Activated T-helper 1 cell treated with anti-CD3 and anti-CD28 coated beads, Interleukin-12 subunit alpha, Interleukin-12 subunit beta, Interleukin-2, Interleukin-4 antibody, amounts not matched to agents 30 ng/mL and 10 ng/mL and 1 ng/mL, durations not matched to agents 14 hours and 24 hours and 36 hours (primary cell): ENCODE measurements around the gene TNFAIP2. TPM values are rescaled to one million over a fixed set of nuclear protein-coding genes. Genes with fewer than 3 reads are reported as not detected.
"Not testable (repeated sequence)": the region's sequence is repeated elsewhere in the genome, so short reads cannot be mapped to it uniquely, and the experiment has no call there.

Experiments
- DNase-seq: peaks from one replicate; pipeline ENCODE4 v3.0.0; 2021; ENCODE audit warnings: low spot score
- H3K27ac Mint-ChIP-seq: one replicate; pipeline ENCODE4 v1.8.0; 2021; ENCODE audit warnings: mild to moderate bottlenecking, mixed read lengths
- H3K27me3 Mint-ChIP-seq: one replicate; pipeline ENCODE4 v1.8.0; 2022; ENCODE audit warnings: mild to moderate bottlenecking, moderate library complexity, mixed read lengths; ENCODE audit not compliant: insufficient read depth
- H3K36me3 Mint-ChIP-seq: one replicate; pipeline ENCODE4 v1.8.0; 2021; ENCODE audit warnings: low read depth, mixed read lengths
- H3K4me1 Mint-ChIP-seq: one replicate; pipeline ENCODE4 v1.8.0; 2021; ENCODE audit warnings: low read depth, mixed read lengths
- H3K4me3 Mint-ChIP-seq: one replicate; pipeline ENCODE4 v1.8.0; 2021; ENCODE audit warnings: mild to moderate bottlenecking, moderate library complexity, mixed read lengths
- H3K9me3 Mint-ChIP-seq: one replicate; pipeline ENCODE4 v1.8.0; 2021; ENCODE audit warnings: mixed read lengths
- intact Hi-C: fragments of 100-400 bp; cut with micrococcal nuclease; formaldehyde crosslinking; loops from one replicate; pipeline ENCODE4 v1.15.1; 2024
- total RNA-seq: library from RNA; stranded (reverse); gene quantifications from 2 replicates; pipeline ENCODE4 v1.2.3, GENCODE V29; 2022

The TNFAIP2 gene
- total RNA-seq, 1 donor from 2014 or later: 2.3 TPM

DNA sequence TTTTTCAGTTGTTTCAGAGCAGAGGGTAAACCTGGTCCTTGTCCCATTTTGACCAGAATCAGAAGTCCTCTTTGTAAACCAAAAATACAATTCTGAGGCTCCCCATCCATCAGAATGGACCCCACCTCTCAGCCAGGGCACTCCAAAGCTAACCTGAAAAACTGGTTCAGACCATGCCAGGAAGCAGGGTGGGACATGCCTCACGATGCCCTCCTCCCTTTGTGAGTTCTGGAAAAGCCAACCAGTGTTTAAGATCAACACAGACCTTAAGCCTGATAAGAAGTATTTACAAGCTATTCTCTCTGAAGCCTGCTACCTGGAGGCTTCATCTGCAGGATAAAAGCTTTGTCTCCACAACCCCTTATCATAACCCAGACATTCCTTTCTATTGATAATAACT is 35.4 kb downstream of the TNFAIP2 start:
- intact Hi-C loops: no loop called here
- no peaks in the 10 kb centered on the region for H3K27me3 Mint-ChIP-seq
- H3K27ac Mint-ChIP-seq: no peak overlapping the region
- no peak overlapping the region for H3K4me3 Mint-ChIP-seq
- H3K4me1 Mint-ChIP-seq: no peaks in the 10 kb centered on the region
- H3K9me3 Mint-ChIP-seq: no peaks in the 10 kb centered on the region
- no peak for DNase-seq
- no peaks in the 10 kb centered on the region for H3K36me3 Mint-ChIP-seq

GRCh38 chr14:103160321-103161053 is 37.2 kb downstream of the TNFAIP2 start:
- Mint-ChIP-seq H3K9me3 (no peaks in the 10 kb centered on the region), H3K27ac (no peak overlapping the region), H3K4me3 (no peak overlapping the region), H3K36me3 (no peaks in the 10 kb centered on the region), H3K27me3 (no peaks in the 10 kb centered on the region), H3K4me1 (no peaks in the 10 kb centered on the region)
- DNase-seq: no peak
- intact Hi-C loops: no loop called here

DNA sequence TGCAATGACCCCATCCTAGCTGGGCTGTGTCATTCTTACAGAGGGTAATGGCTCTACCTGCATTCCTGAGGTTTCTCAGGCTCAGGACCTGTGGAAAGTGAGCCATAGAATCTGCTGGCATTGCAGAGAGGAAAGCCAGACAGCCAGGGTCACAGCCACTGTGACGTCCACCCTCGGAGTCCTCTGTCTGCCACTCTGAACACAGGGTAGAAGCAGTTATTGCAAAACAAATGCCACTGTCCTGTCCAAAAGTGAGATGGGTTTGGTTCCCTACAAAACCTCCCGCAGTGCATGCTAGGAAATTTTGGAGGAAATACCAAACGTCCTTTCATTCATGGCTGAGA is 37.8 kb downstream of the TNFAIP2 start:
- Mint-ChIP-seq H3K4me3 (no peak overlapping the region), H3K4me1 (no peaks in the 10 kb centered on the region), H3K9me3 (no peaks in the 10 kb centered on the region), H3K27ac (no peak overlapping the region), H3K27me3 (no peaks in the 10 kb centered on the region), H3K36me3 (no peaks in the 10 kb centered on the region)
- intact Hi-C loops: no loop called here
- no peak for DNase-seq

DNA sequence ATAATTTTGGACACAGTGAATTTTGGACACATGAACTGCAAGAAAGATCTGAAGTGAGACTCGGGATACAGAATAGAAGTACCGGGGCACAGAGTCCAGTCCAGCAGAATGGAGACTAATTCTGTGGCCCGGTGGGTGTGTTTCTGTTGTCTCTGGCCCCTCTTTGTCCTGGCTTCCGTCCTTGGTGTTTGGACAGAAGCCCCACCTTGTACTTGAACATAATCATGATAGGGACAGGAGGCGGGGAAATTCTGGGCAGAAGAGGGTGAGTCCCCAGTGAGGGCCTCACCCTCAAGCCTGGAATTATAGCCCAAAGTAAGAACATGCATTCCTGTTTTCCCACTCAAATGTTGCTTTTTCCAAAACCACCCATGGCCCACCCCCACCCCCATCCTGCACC is 39.9 kb downstream of the TNFAIP2 start:
- H3K36me3 Mint-ChIP-seq: no peaks in the 10 kb centered on the region
- no peak for DNase-seq
- intact Hi-C loops: no loop called here
- H3K9me3 Mint-ChIP-seq: no peaks in the 10 kb centered on the region
- H3K27me3 Mint-ChIP-seq: peaks cover 2% of the 10 kb centered on the region
- H3K27ac Mint-ChIP-seq: no peak overlapping the region
- H3K4me3 Mint-ChIP-seq: no peak overlapping the region
- no peaks in the 10 kb centered on the region for H3K4me1 Mint-ChIP-seq

- DNase-seq: no peak
- Mint-ChIP-seq H3K27me3 (peaks cover 2% of the 10 kb centered on the region), H3K27ac (no peak overlapping the region), H3K9me3 (no peaks in the 10 kb centered on the region), H3K36me3 (no peaks in the 10 kb centered on the region), H3K4me1 (no peaks in the 10 kb centered on the region), H3K4me3 (no peak overlapping the region)
- intact Hi-C loops: no loop called here
These were observed 40.7 kb downstream of the TNFAIP2 start for GRCh38 chr14:103164006-103164405.

DNA sequence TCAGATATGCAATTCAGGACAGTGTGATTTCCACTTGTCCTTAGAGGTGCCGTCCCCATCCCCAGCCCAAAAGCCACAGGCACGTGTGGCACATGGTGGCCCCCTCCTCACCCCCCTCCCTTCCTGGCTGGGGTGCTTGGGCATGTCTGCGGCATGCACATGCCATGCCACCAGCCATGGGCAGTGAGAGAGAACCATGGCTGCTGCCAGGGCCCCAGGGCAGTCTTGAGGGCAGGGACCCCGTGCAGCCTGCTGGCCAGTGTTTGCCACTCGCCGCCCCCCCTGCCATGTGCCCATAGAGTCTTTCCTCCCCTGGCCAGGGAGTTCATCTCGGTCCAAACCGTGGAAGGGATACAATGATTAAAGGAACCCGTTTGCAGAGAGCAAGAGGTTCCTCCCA is 41.5 kb downstream of the TNFAIP2 start:
- H3K4me1 Mint-ChIP-seq: no peaks in the 10 kb centered on the region

DNA sequence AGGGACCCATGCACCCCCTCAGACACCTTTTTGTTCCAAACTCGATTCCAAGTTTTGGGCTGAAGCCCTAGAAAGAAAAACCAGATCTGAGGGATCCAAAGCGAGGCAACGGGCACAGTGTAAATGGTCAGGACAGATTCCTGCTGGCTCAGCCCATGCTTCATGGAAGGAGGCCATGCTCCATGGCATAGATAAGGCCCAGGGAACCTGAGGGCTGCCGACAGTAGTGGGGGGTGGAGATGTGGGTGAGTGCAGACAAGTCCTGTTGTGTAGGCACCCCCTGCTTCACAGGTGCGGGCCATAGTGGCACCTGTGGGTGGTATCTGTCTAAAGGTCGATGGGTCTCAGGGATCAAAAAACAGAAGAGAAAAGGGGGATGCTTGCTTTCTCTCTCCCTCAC is 42.1 kb downstream of the TNFAIP2 start:
- H3K4me1 Mint-ChIP-seq: no peaks in the 10 kb centered on the region
- no peaks in the 10 kb centered on the region for H3K36me3 Mint-ChIP-seq
- peaks cover 3% of the 10 kb centered on the region for H3K27me3 Mint-ChIP-seq
- H3K9me3 Mint-ChIP-seq: no peaks in the 10 kb centered on the region
- no peak overlapping the region for H3K4me3 Mint-ChIP-seq
- H3K27ac Mint-ChIP-seq: no peak overlapping the region
- DNase-seq: no peak
- intact Hi-C loops: no loop called here

More for the DNA sequence above, 41.5 kb downstream of the TNFAIP2 start:
- Mint-ChIP-seq H3K36me3 (no peaks in the 10 kb centered on the region), H3K9me3 (no peaks in the 10 kb centered on the region), H3K27ac (no peak overlapping the region), H3K27me3 (peaks cover 2% of the 10 kb centered on the region), H3K4me3 (no peak overlapping the region)
- no peak for DNase-seq
- intact Hi-C loops: no loop called here

DNA sequence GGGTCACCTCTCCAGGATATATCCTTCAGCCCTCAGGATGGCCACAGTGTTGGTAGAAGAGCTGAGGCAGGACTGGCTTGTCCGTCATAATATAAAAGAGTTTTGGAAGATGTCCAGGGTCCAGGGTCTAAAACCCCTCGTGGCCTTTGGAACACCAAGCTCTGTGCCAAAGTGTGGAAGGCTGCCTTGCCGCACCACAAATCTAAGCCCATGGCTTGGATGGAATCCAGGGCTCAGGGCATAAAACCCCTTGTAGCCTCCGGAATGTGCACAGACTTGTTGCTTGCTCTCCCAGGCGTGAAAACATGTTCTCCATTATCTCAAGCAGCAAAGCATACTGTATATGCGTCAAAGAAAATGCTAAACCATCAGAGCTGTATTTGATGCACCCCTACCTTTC is 46.7 kb downstream of the TNFAIP2 start:
- Mint-ChIP-seq H3K9me3 (peaks cover 5% of the 10 kb centered on the region), H3K27me3 (peaks cover 13% of the 10 kb centered on the region), H3K4me3 (no peak overlapping the region), H3K36me3 (no peaks in the 10 kb centered on the region), H3K4me1 (no peaks in the 10 kb centered on the region), H3K27ac (no peak overlapping the region)
- no peak for DNase-seq
- intact Hi-C loops: no loop called here

DNA sequence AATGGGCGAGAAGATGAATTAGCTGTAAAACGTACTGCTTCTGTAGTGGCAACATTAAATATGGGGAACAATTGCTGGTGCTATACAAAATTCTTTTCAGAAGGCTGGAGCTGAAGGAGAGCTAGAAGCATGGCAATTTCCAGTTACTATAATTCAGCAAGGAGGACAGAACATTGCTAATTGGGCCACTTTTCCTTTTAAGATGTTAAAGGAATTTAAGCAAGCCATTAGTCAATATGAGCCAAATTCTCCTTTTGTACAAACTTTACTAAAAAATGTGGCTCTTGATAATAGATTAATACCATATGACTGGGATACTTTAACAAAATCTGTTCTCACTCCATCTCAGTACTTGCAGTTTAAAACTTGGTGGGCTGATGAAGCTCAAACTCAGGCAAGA is 47.9 kb downstream of the TNFAIP2 start:
- H3K36me3 Mint-ChIP-seq, H3K9me3 Mint-ChIP-seq, H3K4me1 Mint-ChIP-seq, H3K4me3 Mint-ChIP-seq, DNase-seq, H3K27ac Mint-ChIP-seq, intact Hi-C loops: not testable (repeated sequence)
- H3K27me3 Mint-ChIP-seq: peaks cover 11% of the 10 kb centered on the region

DNA sequence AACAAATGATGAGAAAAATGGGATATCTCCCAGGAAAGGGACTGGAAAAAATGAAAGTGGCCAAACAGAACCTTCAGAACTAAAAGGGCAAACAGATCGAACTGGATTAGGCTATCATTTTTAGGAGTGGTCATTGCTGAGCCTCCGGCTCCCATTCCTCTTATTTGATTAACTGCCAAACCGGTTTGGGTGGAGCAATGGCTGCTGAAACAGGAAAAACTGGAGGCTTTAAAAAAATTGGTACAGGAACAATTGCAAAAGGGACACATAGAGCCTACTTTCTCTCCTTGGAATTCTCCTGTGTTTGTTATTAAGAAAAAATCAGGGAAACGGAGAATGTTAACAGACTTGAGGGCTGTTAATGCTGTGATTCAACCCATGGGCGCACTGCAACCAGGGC is 49.7 kb downstream of the TNFAIP2 start:
- no peak overlapping the region for H3K27ac Mint-ChIP-seq
- peaks cover 6% of the 10 kb centered on the region for H3K9me3 Mint-ChIP-seq
- H3K4me1 Mint-ChIP-seq: no peaks in the 10 kb centered on the region
- no peaks in the 10 kb centered on the region for H3K36me3 Mint-ChIP-seq
- no peak for DNase-seq
- intact Hi-C loops: no loop called here
- no peak overlapping the region for H3K4me3 Mint-ChIP-seq
- peaks cover 11% of the 10 kb centered on the region for H3K27me3 Mint-ChIP-seq

DNA sequence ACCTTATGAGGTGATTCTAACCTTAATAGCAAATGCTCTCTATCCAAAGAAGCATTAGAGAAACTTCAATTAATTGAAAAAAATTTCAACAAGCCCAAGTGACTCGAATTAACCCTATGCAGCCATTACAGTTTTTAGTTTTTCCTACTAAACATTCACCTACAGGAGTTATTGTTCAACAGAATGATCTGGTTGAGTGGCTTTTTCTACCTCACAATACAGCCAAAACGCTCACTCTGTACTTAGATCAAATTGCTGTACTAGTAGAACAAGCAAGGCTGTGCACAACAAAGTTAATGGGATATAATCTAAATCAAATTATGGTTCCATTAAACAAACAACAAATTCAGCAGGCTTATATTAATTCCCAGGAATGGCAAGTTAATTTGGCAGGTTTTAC is 50.6 kb downstream of the TNFAIP2 start:
- intact Hi-C loops, DNase-seq, H3K36me3 Mint-ChIP-seq, H3K27ac Mint-ChIP-seq, H3K4me3 Mint-ChIP-seq, H3K4me1 Mint-ChIP-seq, H3K9me3 Mint-ChIP-seq: not testable (repeated sequence)
- H3K27me3 Mint-ChIP-seq: peaks cover 11% of the 10 kb centered on the region

GRCh38 chr14:103176176-103176575 is 52.9 kb downstream of the TNFAIP2 start:
- H3K27ac Mint-ChIP-seq: not testable (repeated sequence)

GRCh38 chr14:103177376-103177775 is 54.1 kb downstream of the TNFAIP2 start:
- intact Hi-C loops: no loop called here
- H3K27ac Mint-ChIP-seq: no peak overlapping the region
- no peak overlapping the region for H3K4me3 Mint-ChIP-seq
- no peak for DNase-seq
- H3K9me3 Mint-ChIP-seq: peaks cover 6% of the 10 kb centered on the region
- H3K4me1 Mint-ChIP-seq: no peaks in the 10 kb centered on the region
- peaks cover 11% of the 10 kb centered on the region for H3K27me3 Mint-ChIP-seq
- no peaks in the 10 kb centered on the region for H3K36me3 Mint-ChIP-seq

More at GRCh38 chr14:103176176-103176575, 52.9 kb downstream of the TNFAIP2 start:
- H3K27me3 Mint-ChIP-seq, H3K9me3 Mint-ChIP-seq, H3K4me3 Mint-ChIP-seq, DNase-seq, intact Hi-C loops, H3K36me3 Mint-ChIP-seq, H3K4me1 Mint-ChIP-seq: not testable (repeated sequence)

GRCh38 chr14:103178521-103178920 is 55.3 kb downstream of the TNFAIP2 start:
- Mint-ChIP-seq H3K4me3 (no peak overlapping the region), H3K4me1 (no peaks in the 10 kb centered on the region), H3K36me3 (no peaks in the 10 kb centered on the region), H3K27ac (no peak overlapping the region), H3K9me3 (peaks cover 6% of the 10 kb centered on the region), H3K27me3 (peaks cover 11% of the 10 kb centered on the region)
- intact Hi-C loops: no loop called here
- DNase-seq: no peak
